Testis (tissue), 3 donors: ENCODE measurements around the gene HOXB3. TPM values are rescaled to one million over a fixed set of nuclear protein-coding genes. Genes with fewer than 3 reads are reported as not detected.

Experiments
- DNase-seq: peaks from one replicate; pipeline ENCODE4 v3.0.0-alpha.2; 2019
- H3K27ac ChIP-seq, 2 donors: fragments of 200-600 bp; sonication (generic); one replicate each; pipeline ENCODE4 v1.5.1; 2019
- H3K27me3 ChIP-seq: fragments of 200-600 bp; sonication (generic); one replicate; pipeline ENCODE4 v1.5.1; 2019
- H3K36me3 ChIP-seq: fragments of 200-600 bp; sonication (generic); one replicate; pipeline ENCODE4 v1.5.1; 2017; ENCODE audit warnings: low read depth; ENCODE audit errors: missing control alignments
- H3K4me1 ChIP-seq: fragments of 200-600 bp; sonication (generic); one replicate; pipeline ENCODE4 v1.5.1; 2019
- H3K4me3 ChIP-seq, 2 donors: fragments of 200-600 bp; sonication (generic); one replicate each; pipeline ENCODE4 v1.5.1; 2017 to 2019
- H3K9me3 ChIP-seq: fragments of 200-600 bp; sonication (generic); one replicate; pipeline ENCODE4 v1.5.1; 2017
- CTCF ChIP-seq, 3 experiments: fragments of 450-650 bp in 2 of 3; fragments of 200-600 bp in 1 of 3; sonication (generic) in 1 of 3; IDR thresholded peaks; one replicate each; pipeline ENCODE4 v1.5.1; 2016 to 2019; ENCODE audit warnings: antibody characterized with exemption in 3 of 3, mild to moderate bottlenecking in 2 of 3, moderate library complexity in 1 of 3
- POLR2A ChIP-seq: fragments of 450-650 bp; IDR thresholded peaks from one replicate; pipeline ENCODE4 v1.6.1; 2017; ENCODE audit warnings: antibody characterized with exemption, mild to moderate bottlenecking, moderate library complexity
- WGBS, 2 donors: methylation state at CpG; one replicate each; pipeline ENCODE4 v1.1.5; 2018; 5-methylcytosine and 5-hydroxymethylcytosine counted together
- intact Hi-C: fragments of 100-400 bp; cut with DNase I; formaldehyde crosslinking; loops from one replicate; pipeline ENCODE4 v1.15.1; 2023; ENCODE audit warnings: low total_unique reads
- polyA plus RNA-seq: library from polyadenylated mRNA; stranded (reverse); fragments of 350-450 nt; fragmentation: Illumina TruSeq; extraction: RNeasy Lipid Tissue Mini Kit (QIAGEN cat#74804); gene quantifications from one replicate; pipeline ENCODE4 v1.2.3, GENCODE V29; 2014; ENCODE audit warnings: low read depth, low replicate concordance; ENCODE audit not compliant: insufficient read depth
- total RNA-seq, 2 donors: library from RNA; depleted of rRNA; stranded (reverse); fragments of >200 nt; gene quantifications; one replicate each; pipeline ENCODE4 v1.2.3, GENCODE V29; 2016

The HOXB3 gene
- total and polyA plus RNA-seq, 3 donors from 2014 or later, result 9.2 to 11.4 (median 10.6) TPM

- DNase-seq, result no peak
- Histone ChIP-seq H3K36me3 (no peaks in the 10 kb centered on the region), H3K27ac (peak within 1 kb of the TSS; percentile 72 to 81), H3K4me1 (peaks cover 4% of the 10 kb centered on the region), H3K4me3 (peak within 1 kb of the TSS; percentile 52 to 69), H3K27me3 (no peaks in the 10 kb centered on the region), H3K9me3 (no peaks in the 10 kb centered on the region)
- TF ChIP-seq POLR2A, result no peak
- TF ChIP-seq CTCF (IDR thresholded peaks at IDR 0.05), result no peak
- intact Hi-C loops, result no loop called here
- 15 to 34% methylated on average over 12 of the region's 12 CpGs for WGBS, 2 donors
These were observed 45.0 kb downstream of the HOXB3 start, which contains the start of gene HOXB2 for GRCh38 chr17:48545022-48545375. TSS of gene HOXB2 (minus strand) at chr17:48545109. CDS start at chr17:48544911, 198 bp downstream.

GRCh38 chr17:48544349-48545021 is 45.6 kb downstream of the HOXB3 start:
- intact Hi-C loops, result no loop called here
- Histone ChIP-seq H3K9me3 (no peaks in the 10 kb centered on the region), H3K4me3 (peak overlapping the region; percentile 52 to 69), H3K27ac (peak overlapping the region; percentile 72 to 81), H3K27me3 (no peaks in the 10 kb centered on the region), H3K36me3 (no peaks in the 10 kb centered on the region), H3K4me1 (peaks cover 4% of the 10 kb centered on the region)
- DNase-seq, result peak; percentile 29
- 5 to 6% methylated on average over 31 to 38 of the region's 38 CpGs for WGBS, 2 donors
- no peak for TF ChIP-seq CTCF (IDR thresholded peaks at IDR 0.05)
- TF ChIP-seq POLR2A, result no peak

GRCh38 chr17:48543854-48544348 is 46.1 kb downstream of the HOXB3 start:
- 6 to 7% methylated on average over 13 to 20 of the region's 20 CpGs for WGBS, 2 donors
- H3K4me1 ChIP-seq, result peaks cover 4% of the 10 kb centered on the region
- intact Hi-C loops, result no loop called here

GRCh38 chr17:48543107-48543853 is 46.8 kb downstream of the HOXB3 start:
- H3K27me3 ChIP-seq, result no peaks in the 10 kb centered on the region
- intact Hi-C loops, result no loop called here
- no peaks in the 10 kb centered on the region for H3K9me3 ChIP-seq
- peak overlapping the region; percentile 52 to 69 for H3K4me3 ChIP-seq
- 0 to 1% methylated on average over 23 to 67 of the region's 72 CpGs for WGBS, 2 donors
- no peaks in the 10 kb centered on the region for H3K36me3 ChIP-seq
- H3K4me1 ChIP-seq, result peaks cover 4% of the 10 kb centered on the region
- peak overlapping the region; percentile 78 to 81 for H3K27ac ChIP-seq
- DNase-seq, result peak; percentile 61
- TF ChIP-seq POLR2A (no peak), CTCF (IDR thresholded peaks at IDR 0.05) (peak in 2 of 3 experiments; percentile 19 to 25)

More at GRCh38 chr17:48543854-48544348, 46.1 kb downstream of the HOXB3 start:
- Histone ChIP-seq H3K27me3 (no peaks in the 10 kb centered on the region), H3K36me3 (no peaks in the 10 kb centered on the region), H3K4me3 (peak overlapping the region; percentile 52 to 69), H3K9me3 (no peaks in the 10 kb centered on the region), H3K27ac (peak overlapping the region; percentile 78 to 81)
- DNase-seq, result no peak
- no peak for TF ChIP-seq CTCF (IDR thresholded peaks at IDR 0.05)
- TF ChIP-seq POLR2A, result no peak
